Measurements from ENCODE around the gene CDH13. TPM values are rescaled to one million over a fixed set of nuclear protein-coding genes. Genes with fewer than 3 reads are reported as not detected.

CDH13 gene
- total RNA-seq, 1 donor from 2014 or later, result not detected

- no peak for ATAC-seq (ENCODE audit: low read depth)
- CTCF ChIA-PET, result no interaction called here
- Mint-ChIP-seq H3K4me1 (no peaks in the 10 kb centered on the region), H3K9me3 (no peaks in the 10 kb centered on the region), H3K27me3 (peaks cover 7% of the 10 kb centered on the region), H3K4me3 (no peak overlapping the region), H3K27ac (no peak overlapping the region), H3K36me3 (ENCODE audit: low read depth) (no peaks in the 10 kb centered on the region)
- intact Hi-C loops (cut with micrococcal nuclease), result no loop called here
- DNase-seq, result no peak
- TF ChIP-seq, protein P1, sequence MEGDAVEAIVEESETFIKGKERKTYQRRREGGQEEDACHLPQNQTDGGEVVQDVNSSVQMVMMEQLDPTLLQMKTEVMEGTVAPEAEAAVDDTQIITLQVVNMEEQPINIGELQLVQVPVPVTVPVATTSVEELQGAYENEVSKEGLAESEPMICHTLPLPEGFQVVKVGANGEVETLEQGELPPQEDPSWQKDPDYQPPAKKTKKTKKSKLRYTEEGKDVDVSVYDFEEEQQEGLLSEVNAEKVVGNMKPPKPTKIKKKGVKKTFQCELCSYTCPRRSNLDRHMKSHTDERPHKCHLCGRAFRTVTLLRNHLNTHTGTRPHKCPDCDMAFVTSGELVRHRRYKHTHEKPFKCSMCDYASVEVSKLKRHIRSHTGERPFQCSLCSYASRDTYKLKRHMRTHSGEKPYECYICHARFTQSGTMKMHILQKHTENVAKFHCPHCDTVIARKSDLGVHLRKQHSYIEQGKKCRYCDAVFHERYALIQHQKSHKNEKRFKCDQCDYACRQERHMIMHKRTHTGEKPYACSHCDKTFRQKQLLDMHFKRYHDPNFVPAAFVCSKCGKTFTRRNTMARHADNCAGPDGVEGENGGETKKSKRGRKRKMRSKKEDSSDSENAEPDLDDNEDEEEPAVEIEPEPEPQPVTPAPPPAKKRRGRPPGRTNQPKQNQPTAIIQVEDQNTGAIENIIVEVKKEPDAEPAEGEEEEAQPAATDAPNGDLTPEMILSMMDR (IDR thresholded peaks at IDR 0.05), result no peak
- POLR2A ChIA-PET, result no interaction called here
These were observed 1088.6 kb downstream of the CDH13 start for GRCh38 chr16:83715217-83715920.

GRCh38 chr16:83717308-83717707 is 1090.5 kb downstream of the CDH13 start:
- Mint-ChIP-seq H3K4me3 (no peak overlapping the region), H3K27ac (no peak overlapping the region), H3K36me3 (ENCODE audit: low read depth) (no peaks in the 10 kb centered on the region), H3K27me3 (peaks cover 7% of the 10 kb centered on the region), H3K4me1 (no peaks in the 10 kb centered on the region), H3K9me3 (no peaks in the 10 kb centered on the region)
- intact Hi-C loops (cut with micrococcal nuclease), result no loop called here
- TF ChIP-seq, protein P1 (IDR thresholded peaks at IDR 0.05), result no peak
- no peak for ATAC-seq (ENCODE audit: low read depth)
- DNase-seq, result no peak
- ChIA-PET POLR2A (no interaction called here), CTCF (no interaction called here)

DNA sequence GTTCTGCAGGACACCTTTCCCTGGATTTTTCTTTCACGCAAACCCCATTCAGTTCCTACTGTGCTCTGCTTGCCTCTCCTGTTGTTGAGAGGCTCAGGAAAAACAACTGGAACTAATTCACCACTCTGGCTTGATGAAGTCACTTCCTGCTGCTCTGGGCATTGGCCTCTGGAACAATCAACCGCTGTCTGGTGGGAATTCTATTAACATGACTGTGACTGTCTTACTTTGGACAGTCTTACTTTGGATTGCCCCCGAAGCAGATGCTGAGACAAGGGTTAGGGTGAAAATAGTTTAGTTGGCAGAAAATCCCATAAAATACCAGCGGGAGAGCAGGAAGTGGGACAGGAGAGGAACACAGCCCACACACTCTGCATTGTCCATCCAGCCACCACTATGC is 1091.0 kb downstream of the CDH13 start:
- ATAC-seq (ENCODE audit: low read depth), result no peak
- peaks cover 7% of the 10 kb centered on the region for H3K27me3 Mint-ChIP-seq
- ChIA-PET POLR2A (no interaction called here), CTCF (no interaction called here)
- no peak for DNase-seq
- intact Hi-C loops (cut with micrococcal nuclease), result no loop called here
- no peaks in the 10 kb centered on the region for H3K36me3 Mint-ChIP-seq (ENCODE audit: low read depth)
- H3K27ac Mint-ChIP-seq, result no peak overlapping the region
- H3K4me3 Mint-ChIP-seq, result no peak overlapping the region
- H3K4me1 Mint-ChIP-seq, result no peaks in the 10 kb centered on the region
- H3K9me3 Mint-ChIP-seq, result no peaks in the 10 kb centered on the region
- TF ChIP-seq, protein P1 (IDR thresholded peaks at IDR 0.05), result no peak

DNA sequence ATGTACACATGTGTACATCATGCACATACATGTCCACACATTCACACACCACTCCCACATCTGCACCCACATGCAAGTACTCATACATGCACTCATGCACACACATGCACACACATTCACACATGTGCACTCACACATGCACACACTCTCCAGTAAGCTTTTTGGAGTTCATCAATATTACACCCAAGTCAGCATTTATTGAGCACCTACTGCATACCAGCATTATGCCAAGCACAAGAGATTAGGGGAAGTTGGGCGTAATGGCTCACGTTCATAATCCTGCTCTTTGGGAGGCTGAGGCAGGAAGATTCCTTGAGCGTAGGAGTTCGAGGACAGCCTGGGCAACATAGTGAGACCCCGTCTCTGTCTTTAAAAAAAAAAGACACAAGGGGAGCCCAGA is 1093.4 kb downstream of the CDH13 start:
- Mint-ChIP-seq H3K9me3 (peaks cover 7% of the 10 kb centered on the region), H3K4me1 (no peaks in the 10 kb centered on the region), H3K36me3 (ENCODE audit: low read depth) (no peaks in the 10 kb centered on the region), H3K4me3 (no peak overlapping the region), H3K27me3 (peaks cover 7% of the 10 kb centered on the region), H3K27ac (no peak overlapping the region)
- no peak for ATAC-seq (ENCODE audit: low read depth)
- no peak for DNase-seq
- intact Hi-C loops (cut with micrococcal nuclease), result no loop called here
- POLR2A ChIA-PET, result no interaction called here
- CTCF ChIA-PET, result no interaction called here
- TF ChIP-seq, protein P1 (IDR thresholded peaks at IDR 0.05), result no peak

DNA sequence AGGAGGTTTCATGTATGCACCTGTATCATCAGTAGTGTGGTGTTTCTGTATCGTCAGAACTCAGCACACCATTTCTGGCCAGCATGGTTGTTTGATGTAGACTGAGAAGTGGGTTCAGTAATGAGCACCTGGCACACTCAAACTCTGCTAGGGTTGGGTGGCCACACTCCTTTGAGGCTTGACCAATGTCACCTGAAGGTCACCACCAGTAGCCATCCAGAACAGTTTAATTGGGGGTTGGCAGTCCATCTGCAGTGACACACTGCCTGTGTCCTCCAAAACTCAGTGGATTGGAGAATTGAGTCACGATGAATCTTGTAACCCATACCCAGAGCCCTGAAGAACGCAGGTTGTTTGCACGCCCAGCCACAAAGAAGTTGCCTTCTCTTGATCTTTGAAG is 1094.2 kb downstream of the CDH13 start:
- TF ChIP-seq, protein P1 (IDR thresholded peaks at IDR 0.05), result no peak
- H3K36me3 Mint-ChIP-seq (ENCODE audit: low read depth), result no peaks in the 10 kb centered on the region
- POLR2A ChIA-PET, result no interaction called here
- intact Hi-C loops (cut with micrococcal nuclease), result no loop called here
- peaks cover 7% of the 10 kb centered on the region for H3K27me3 Mint-ChIP-seq
- no peaks in the 10 kb centered on the region for H3K4me1 Mint-ChIP-seq
- CTCF ChIA-PET, result no interaction called here
- no peak for DNase-seq
- ATAC-seq (ENCODE audit: low read depth), result no peak
- H3K4me3 Mint-ChIP-seq, result no peak overlapping the region
- H3K27ac Mint-ChIP-seq, result no peak overlapping the region
- H3K9me3 Mint-ChIP-seq, result peaks cover 7% of the 10 kb centered on the region

Measured in activated B cell treated with CpG ODN at 0.5 μM for 24 hours (primary cell).